ENCODE results near the gene ADNP. TPM values are rescaled to one million over a fixed set of nuclear protein-coding genes. Genes with fewer than 3 reads are reported as not detected.
"Not testable (repeated sequence)": the region's sequence is repeated elsewhere in the genome, so short reads cannot be mapped to it uniquely, and the experiment has no call there.

Gene ADNP
- polyA plus RNA-seq, 3 donors, result 120 to 123 (median 122) TPM

DNA sequence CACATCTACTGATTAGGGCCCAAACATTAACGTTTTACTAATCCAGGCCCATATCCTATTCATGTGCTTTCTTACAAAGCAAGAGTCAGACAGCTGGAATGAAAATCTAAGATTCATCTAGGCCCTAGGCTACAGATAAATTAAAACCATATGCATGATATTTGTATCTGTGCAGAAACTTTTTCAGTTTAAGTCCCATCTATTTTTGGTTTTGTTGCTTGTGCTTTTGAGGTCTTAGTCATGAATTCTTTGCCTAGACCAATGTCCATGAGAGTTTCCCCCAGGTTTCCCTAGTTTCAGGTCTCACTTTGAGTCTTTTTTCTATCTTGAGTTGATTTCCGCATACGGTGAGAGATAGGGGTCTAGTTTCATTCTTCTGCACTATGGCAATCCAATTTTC lies 20.2 kb downstream of the ADNP start:
- DNase-seq, result no peak

- DNase-seq, result no peak
Measured at GRCh38 chr20:50909413-50909812, 21.8 kb downstream of the ADNP start.

DNA sequence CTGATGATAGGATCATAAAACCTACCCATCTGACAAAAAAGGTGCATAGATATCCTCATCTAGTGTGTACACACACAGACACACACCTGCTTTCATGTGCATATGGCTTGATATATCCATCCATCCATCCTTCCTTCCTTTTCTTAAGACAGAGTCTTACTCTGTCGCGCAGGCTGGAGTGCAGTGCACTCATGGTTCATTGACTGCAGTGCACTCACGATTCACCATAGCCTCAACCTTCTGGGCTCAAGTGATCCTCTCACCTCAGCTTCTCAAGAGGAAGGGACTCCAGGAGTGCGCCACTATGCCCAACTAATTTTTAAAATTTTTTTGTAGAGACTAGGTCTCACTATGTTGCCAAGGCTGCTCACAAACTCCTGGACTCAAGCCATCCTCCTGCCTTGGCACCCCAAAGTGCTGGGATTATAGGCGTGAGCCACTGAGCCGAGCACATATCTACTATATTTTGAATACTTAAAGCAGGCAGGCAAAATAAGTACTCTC lies 27.1 kb downstream of the ADNP start:
- no peak for DNase-seq

DNA sequence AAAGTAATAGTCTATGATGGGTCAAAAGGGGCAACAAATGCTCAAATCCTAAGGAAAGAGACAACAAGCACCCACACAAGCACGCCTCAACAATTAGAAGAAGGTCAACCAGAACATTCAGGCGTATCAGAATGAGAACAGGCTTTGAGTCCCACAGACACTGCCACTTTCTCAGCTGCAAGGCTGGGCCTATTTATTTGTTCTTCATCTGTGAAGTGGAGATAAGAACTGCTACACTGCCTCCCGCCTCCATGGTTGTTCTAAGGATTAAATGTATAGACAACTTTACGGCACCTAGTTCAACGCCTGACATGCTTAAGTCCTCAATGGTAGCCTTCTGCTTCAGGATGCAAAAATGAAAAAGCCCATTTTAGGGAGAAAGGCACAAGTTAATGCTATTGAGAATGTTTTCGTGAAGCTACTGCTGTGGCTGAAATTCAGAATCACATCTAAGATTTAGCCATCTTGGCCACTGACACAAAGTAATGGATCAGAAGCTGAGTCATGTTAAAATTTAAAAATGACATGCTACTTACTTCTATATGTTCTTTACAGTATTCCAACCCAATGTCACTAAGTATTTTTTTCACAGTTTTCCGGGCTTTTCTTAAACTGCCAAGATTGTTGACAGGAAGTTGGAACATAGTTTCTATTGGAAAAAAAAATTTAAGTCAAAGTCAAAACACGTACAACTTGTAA lies 27.7 kb downstream of the ADNP start:
- DNase-seq, result no peak

DNA sequence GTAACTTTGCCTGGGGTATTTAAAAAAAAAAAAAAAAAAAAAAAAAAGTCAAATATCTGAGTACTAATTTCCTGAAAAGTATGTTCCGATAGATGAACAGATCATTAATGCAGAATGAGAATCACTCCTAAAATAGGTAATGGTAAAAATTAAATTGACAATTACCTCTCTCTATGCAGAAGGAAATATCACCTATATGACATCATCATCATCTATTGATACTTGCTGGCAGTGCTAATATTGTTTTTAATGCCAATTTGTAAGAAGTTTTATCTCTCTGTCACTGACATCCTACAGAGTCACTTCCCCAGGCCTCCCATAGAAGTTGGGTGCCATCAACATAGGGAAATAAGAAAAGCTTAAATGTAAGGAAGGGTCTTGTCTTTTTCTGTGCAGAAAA lies 29.9 kb downstream of the ADNP start:
- no peak for DNase-seq

GRCh38 chr20:50900261-50900660 lies 31.0 kb downstream of the ADNP start:
- no peak for DNase-seq

- DNase-seq, result no peak
Measured at GRCh38 chr20:50898475-50898874, 32.8 kb downstream of the ADNP start.

DNA sequence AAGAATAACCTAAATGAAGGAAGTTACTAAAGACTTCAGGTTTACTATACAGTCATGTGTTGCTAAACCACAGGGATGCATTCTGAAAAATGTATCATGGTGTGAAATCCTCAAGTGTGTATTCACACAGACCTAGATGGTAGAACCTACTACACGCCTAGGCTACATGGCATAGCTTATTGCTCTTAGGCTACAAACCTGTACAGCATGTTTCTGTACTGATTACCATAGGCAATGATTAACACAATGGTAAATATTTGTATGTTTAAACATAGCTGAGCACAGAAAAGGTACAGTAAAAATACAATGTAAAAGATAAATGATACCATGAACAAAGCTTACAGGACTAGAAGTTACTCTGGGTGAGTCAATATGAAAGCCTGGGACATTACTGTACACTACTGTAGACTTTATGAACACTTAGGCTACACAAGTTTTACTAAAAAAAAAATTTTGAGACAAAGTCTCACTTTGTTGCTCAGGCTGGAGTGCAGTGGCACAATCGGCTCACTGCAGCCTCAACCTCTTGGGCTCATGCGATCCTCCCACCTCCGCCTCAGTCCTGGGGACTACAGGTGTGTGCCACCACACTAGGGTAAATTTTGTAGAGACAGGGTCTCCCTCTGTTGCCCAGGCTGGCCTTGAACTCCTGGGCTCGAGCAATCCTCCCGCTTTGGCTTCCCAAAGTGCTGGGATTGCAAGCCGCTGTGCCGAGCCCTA lies 36.0 kb downstream of the ADNP start:
- DNase-seq, result no peak

DNA sequence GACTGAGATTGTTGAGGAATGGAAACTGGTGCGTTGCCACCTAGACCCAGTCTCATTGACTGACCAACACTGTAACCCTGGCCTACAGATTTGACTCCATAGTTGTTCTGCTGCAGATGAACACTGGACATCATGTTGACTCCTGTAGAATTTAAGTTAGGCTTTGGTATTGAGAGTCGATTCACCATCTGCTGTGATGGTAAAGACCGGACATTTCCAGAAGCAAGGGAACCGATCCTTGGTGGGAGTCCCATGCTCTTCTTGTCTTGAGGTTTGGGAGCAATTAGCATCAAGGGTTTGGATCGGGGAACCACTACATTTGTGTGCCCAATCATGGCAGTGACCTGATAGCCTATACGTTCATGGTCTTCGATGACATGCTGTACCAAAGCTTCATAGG lies 37.6 kb downstream of the ADNP start:
- no peak for DNase-seq

DNA sequence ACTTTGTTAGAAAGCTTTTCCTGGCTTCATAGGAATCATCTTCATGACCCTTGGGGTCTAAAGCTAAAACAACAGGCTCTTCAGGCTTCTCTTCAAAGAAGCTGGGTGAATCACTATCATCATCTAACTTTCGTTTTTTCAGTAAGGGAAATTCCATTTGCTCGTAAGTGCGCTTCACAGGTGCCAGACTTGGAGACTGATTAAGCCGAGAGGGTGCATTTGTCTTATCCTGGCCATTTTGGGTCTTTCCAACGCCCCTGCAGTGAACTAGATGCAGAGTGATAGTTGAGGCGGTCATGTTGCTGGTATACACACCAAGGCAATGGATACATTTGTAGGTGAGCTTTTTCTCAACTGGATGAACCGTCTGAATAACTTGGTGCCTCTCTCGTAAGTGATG lies 38.8 kb downstream of the ADNP start:
- no peak for DNase-seq

- DNase-seq, result no peak
Measured at GRCh38 chr20:50891138-50891537, 40.1 kb downstream of the ADNP start.

DNA sequence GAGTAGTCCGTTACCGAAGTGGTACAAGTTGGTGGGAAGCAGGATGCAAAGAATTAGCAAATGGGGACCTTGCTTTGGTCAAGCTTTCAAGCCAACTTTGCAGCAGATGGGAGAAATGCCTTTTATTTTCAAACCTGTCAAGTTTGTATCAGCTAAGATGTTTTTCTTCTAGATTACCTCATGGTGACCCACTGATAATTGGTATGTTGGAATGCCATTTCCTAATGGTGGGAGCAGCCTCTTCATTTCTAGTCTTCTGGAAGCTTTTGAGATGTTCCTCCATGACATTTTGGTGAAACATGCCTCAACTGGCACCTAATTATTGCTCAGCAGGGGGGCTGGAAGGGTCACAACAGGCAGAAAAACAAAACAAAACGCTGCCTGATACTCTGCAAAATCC lies 43.7 kb downstream of the ADNP start:
- DNase-seq, result no peak

DNA sequence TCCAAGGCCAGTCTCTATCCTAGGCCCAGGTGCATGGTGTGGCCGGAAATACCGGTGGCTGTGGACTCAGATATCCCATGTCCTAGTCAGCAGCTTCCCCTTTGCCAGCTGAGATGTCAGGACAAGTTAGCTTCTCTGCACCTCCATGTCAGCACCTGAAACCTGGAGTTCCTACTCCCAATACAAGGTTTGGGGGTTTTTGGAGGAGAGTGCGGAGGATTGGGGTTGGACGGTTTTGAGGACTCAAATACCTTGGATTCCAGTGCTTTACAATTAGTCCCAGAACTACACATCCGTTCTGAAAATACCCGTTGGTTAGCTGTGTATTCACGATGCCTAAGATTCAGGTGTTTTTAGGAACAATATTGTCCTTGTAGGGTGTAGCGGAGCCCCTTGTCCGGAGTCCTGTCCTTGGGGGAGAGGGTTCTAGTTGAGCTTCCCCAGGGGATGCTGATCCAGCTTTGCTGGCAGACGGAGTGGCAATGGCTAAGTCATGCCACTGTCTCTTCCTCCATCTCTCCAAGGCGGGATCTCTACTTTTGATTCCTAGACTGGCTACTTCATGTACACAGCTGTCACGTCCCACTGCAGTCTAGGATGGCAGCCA lies 45.0 kb downstream of the ADNP start:
- no peak for DNase-seq

GRCh38 chr20:50885781-50886180 lies 45.5 kb downstream of the ADNP start:
- no peak for DNase-seq

- DNase-seq, result no peak
Measured at GRCh38 chr20:50885068-50885467, 46.2 kb downstream of the ADNP start.

DNA sequence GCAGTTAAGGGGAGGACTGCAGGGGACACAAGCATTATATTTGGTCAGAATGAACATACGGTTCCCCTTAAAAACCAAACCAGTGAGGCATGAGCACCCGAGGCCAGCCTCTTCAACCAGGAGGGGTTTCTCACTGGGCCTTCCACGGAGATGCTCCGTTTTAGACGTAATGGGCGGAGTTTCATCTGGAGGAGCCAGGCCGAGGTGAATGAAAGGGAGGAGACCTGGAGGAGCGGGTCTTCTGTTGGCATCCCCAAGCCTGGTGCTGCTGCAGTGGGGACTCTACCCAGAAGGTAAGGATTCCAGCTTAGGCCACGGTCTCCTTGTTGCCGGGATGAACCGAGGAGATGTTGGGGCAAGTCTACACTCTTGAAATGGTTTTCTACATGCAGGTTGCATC lies 47.4 kb downstream of the ADNP start:
- DNase-seq, result no peak

DNA sequence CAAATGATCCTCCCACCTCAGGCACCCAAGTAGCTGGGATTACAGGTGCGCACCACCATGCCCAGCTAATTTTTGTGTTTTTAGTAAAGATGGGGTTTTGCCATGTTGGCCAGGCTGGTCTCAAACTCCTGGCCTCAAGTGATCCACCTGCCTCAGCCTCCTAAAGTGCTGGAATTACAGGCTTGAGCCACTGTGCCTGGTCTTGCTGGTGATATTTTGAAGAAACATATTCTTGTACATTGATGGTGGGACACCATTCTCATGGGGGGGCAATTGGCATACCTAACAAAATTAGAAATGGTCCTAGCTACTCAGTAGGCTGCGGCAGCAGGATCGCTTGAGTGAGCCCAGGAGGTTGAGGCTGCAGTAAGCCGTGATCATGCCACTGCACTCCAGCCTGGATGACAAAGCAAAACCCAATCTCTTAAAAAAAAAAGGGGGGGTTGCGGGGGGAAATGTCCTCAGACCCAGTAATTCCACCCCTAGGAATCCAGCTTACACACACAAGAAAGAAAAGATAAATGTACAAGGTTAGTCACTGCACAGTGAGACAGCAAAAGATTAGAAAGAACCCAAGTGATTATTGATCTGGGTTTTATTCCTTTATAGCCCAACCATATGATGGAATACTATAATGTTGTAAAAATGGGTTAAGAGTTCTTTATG lies 49.3 kb downstream of the ADNP start:
- DNase-seq, result not testable (repeated sequence)

GRCh38 chr20:50879649-50880550 lies 51.3 kb downstream of the ADNP start:
- no peak for DNase-seq

DNA sequence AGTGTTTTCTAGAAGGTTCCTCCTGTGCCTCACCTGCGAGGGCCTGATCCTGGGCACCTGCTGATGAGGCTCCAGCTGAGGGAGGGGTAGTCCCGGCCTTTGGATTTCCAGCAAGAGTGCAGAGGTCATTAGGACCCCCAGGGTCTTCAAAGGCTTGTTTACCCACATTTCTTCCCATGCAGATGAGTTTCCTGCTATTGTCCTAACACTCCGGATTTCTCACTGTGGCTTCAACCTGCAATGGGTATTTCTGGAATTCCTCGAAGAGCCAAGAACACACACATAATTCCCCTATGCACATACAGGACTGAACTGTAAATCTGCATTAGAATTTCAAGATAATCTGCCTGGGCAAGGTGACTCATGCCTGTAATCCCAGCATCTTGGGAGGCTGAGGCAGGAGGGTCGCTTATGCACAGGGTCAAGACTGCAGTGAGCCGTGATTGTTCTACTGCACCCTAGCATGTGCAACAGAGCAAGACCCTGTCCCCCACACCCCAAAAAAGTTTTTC lies 53.9 kb downstream of the ADNP start:
- no peak for DNase-seq

DNA sequence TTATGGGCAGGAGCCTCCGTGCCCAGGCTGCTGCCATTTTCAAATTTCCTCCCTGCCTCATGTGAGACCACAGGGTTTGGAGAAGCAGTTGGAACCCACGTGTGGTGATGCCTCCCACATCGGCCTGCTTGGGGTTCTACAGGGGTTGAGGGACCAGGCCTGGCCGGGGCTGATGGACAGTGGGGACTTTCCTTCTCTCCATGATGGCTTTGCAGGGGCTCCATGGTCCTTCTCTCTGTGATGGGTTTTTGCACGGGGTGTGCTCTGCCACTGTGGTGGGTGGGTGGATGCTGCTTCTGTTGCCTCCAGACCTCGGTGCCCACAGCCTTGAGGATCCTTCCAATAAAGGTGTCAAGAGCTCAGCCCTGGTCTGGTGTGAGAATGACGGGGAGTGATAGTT lies 54.4 kb downstream of the ADNP start:
- DNase-seq, result no peak

DNA sequence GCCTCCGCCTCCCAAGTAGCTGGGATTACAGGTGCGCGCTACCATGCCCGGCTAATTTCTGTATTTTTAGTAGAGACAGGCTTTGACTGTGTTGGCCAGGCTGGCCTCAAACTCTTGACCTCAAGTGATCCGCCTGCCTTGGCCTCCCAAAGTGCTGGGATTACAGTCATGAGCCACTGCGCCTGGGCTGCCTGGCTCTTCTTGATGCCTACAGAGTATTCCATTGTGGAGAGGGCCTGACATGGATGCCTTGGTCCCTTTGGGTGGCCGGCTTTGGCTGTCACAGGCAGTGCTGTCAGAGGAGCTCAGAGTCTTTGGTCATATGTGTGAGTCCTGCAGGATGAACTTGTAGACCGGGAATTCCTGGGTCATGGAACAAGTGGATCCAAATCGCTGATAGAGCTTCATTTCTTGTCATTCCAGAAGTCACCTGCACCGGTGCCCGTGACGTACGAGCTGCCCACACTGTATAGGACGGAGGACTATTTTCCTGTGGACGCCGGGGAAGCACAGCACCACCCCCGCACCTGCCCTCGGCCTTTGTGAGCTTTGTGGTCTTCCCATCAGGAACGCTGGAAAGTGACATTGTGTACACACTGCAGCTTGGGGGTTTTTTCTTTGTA lies 55.1 kb downstream of the ADNP start:
- DNase-seq, result no peak
